Prostate gland (tissue), 2 donors: ENCODE data around the gene MTX2. TPM values are rescaled to one million over a fixed set of nuclear protein-coding genes. Genes with fewer than 3 reads are reported as not detected.

ENCODE experiments used
- DNase-seq: peaks from one replicate; pipeline ENCODE4 v3.0.0-alpha.2; 2019; ENCODE audit warnings: low spot score
- H3K27ac ChIP-seq, 2 donors: fragments of 200-600 bp; sonication (generic); 2 replicates each; pipeline ENCODE4 v1.5.1; 2017 to 2019
- H3K27me3 ChIP-seq: fragments of 200-600 bp; sonication (generic); replicated peaks from 2 replicates; pipeline ENCODE4 v1.5.1; 2019; ENCODE audit not compliant: insufficient read depth
- H3K36me3 ChIP-seq, 2 donors: fragments of 200-600 bp; sonication (generic); 1 replicate in 1 of 2; 2 replicates in 1 of 2; pipeline versions ENCODE4 v1.5.1 to v1.8.1; 2017 to 2019
- H3K4me1 ChIP-seq: fragments of 200-600 bp; sonication (generic); replicated peaks from 2 replicates; pipeline ENCODE4 v1.5.1; 2019
- H3K4me3 ChIP-seq, 2 donors: fragments of 200-600 bp; sonication (generic); 2 replicates each; pipeline ENCODE4 v1.5.1; 2017 to 2019
- H3K9me3 ChIP-seq: fragments of 200-600 bp; sonication (generic); 2 replicates; pipeline ENCODE4 v1.5.1; 2017
- CTCF ChIP-seq, 4 experiments: fragments of 200-600 bp in 2 of 4; fragments of 450-650 bp in 2 of 4; sonication (generic) in 2 of 4; IDR thresholded peaks; 1 replicate in 3 of 4; 2 replicates in 1 of 4; pipeline ENCODE4 v1.5.1; 2016 to 2019; ENCODE audit warnings: antibody characterized with exemption in 4 of 4, mild to moderate bottlenecking in 2 of 4, moderate library complexity in 2 of 4
- POLR2A ChIP-seq: fragments of 450-650 bp; IDR thresholded peaks from one replicate; pipeline ENCODE4 v1.6.1; 2016; ENCODE audit warnings: antibody characterized with exemption, mild to moderate bottlenecking
- POLR2AphosphoS5 ChIP-seq: sonication (generic); formaldehyde crosslinking; IDR thresholded peaks from one replicate; pipeline ENCODE4 v1.6.1; 2017; ENCODE audit warnings: antibody characterized with exemption
- WGBS: methylation state at CpG from one replicate; pipeline ENCODE4 v1.1.5; 2018; 5-methylcytosine and 5-hydroxymethylcytosine counted together
- intact Hi-C: fragments of 100-400 bp; cut with DNase I; formaldehyde crosslinking; loops from one replicate; pipeline ENCODE4 v1.14.2; 2022
- total RNA-seq, 2 donors: library from RNA; depleted of rRNA; stranded (reverse); fragments of >200 nt; gene quantifications; one replicate each; pipeline ENCODE4 v1.1.0, GENCODE V29; 2016

The MTX2 gene
- total RNA-seq, 2 donors from 2014 or later = 33.3 to 47.6 TPM

- Histone ChIP-seq H3K27ac (no peak overlapping the region), H3K27me3 (no peaks in the 10 kb centered on the region), H3K4me1 (peaks cover 4% of the 10 kb centered on the region), H3K4me3 (no peak overlapping the region), H3K36me3 (no peaks in the 10 kb centered on the region), H3K9me3 (no peaks in the 10 kb centered on the region)
- 86% methylated on average over 4 of the region's 4 CpGs for WGBS
- intact Hi-C loops = no loop called here
- TF ChIP-seq POLR2AphosphoS5 (no peak), POLR2A (no peak), CTCF (IDR thresholded peaks at IDR 0.05) (no peak)
- DNase-seq = no peak
Measured at GRCh38 chr2:176272870-176273459, 3.7 kb downstream of the MTX2 start.

- intact Hi-C loops = no loop called here
- TF ChIP-seq CTCF (IDR thresholded peaks at IDR 0.05) = no peak
- no peak for TF ChIP-seq POLR2A
- no peak for TF ChIP-seq POLR2AphosphoS5
- Histone ChIP-seq H3K9me3 (no peaks in the 10 kb centered on the region), H3K36me3 (no peaks in the 10 kb centered on the region), H3K27me3 (no peaks in the 10 kb centered on the region), H3K4me3 (no peak overlapping the region), H3K27ac (no peak overlapping the region), H3K4me1 (no peaks in the 10 kb centered on the region)
- no peak for DNase-seq
- 70% methylated on average over 1 of the region's 1 CpG for WGBS
Measured at GRCh38 chr2:176278927-176279326, 9.7 kb downstream of the MTX2 start.

GRCh38 chr2:176280156-176280555 is 10.9 kb downstream of the MTX2 start:
- Histone ChIP-seq H3K9me3 (no peaks in the 10 kb centered on the region), H3K27ac (no peak overlapping the region), H3K4me1 (no peaks in the 10 kb centered on the region), H3K4me3 (no peak overlapping the region), H3K36me3 (no peaks in the 10 kb centered on the region), H3K27me3 (no peaks in the 10 kb centered on the region)
- TF ChIP-seq POLR2A = no peak
- no peak for DNase-seq
- WGBS = 94% methylated on average over 3 of the region's 3 CpGs
- intact Hi-C loops = no loop called here

- no peak for DNase-seq
- Histone ChIP-seq H3K27me3 (no peaks in the 10 kb centered on the region), H3K4me1 (no peaks in the 10 kb centered on the region), H3K4me3 (no peak overlapping the region), H3K9me3 (no peaks in the 10 kb centered on the region), H3K27ac (no peak overlapping the region), H3K36me3 (no peaks in the 10 kb centered on the region)
- intact Hi-C loops = no loop called here
- 96% methylated on average over 3 of the region's 3 CpGs for WGBS
- no peak for TF ChIP-seq POLR2A
- no peak for TF ChIP-seq CTCF (IDR thresholded peaks at IDR 0.05)
- TF ChIP-seq POLR2AphosphoS5 = no peak
Measured at GRCh38 chr2:176280867-176281658, 11.8 kb downstream of the MTX2 start.

GRCh38 chr2:176283291-176284068 is 14.2 kb downstream of the MTX2 start:
- intact Hi-C loops = no loop called here
- no peak overlapping the region for H3K4me3 ChIP-seq
- H3K4me1 ChIP-seq = no peaks in the 10 kb centered on the region
- H3K36me3 ChIP-seq = no peaks in the 10 kb centered on the region
- no peak for DNase-seq
- no peak overlapping the region for H3K27ac ChIP-seq
- H3K27me3 ChIP-seq = no peaks in the 10 kb centered on the region
- WGBS = 81% methylated on average over 1 of the region's 1 CpG
- TF ChIP-seq POLR2A = no peak
- TF ChIP-seq POLR2AphosphoS5 = no peak
- TF ChIP-seq CTCF (IDR thresholded peaks at IDR 0.05) = no peak
- H3K9me3 ChIP-seq = no peaks in the 10 kb centered on the region
